ENCODE measurements around the gene LPCAT3. TPM values are rescaled to one million over a fixed set of nuclear protein-coding genes. Genes with fewer than 3 reads are reported as not detected.

Gene LPCAT3
- total and polyA plus RNA-seq, 4 donors: 41.9 to 96.5 (median 77.0) TPM

DNA sequence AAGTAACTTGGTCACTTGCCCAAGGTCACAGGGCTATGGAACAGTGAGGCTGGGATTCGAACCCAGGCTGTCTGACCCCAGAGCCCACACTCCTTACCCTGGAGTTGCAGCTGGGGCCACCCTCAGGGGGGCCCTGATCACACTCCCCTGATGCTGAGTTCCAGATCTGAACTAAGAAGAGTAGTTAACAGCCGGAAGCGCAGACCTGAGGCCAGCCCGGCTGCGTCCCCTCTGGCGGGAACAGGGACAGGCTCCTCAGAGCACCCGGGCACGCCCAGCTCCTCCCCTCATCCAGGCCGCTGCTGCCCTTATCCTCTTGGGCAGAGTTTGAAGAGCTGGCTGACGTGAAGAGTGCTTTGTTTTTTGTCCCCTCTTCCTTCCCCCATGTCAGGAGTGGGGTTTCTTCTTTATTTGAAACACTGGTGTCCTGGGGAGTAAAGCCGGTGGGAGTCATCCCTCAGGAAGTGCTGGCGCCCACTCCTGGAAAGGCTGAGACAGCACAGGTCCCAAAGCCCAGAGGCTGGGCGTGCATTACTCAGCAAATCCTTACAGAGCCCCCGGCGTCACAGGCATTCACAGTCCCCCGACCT lies 56.5 kb downstream of the LPCAT3 start:
- Histone ChIP-seq H3K27ac (ENCODE audit: low read depth in 1 of 2, low read length in 2 of 2) (peak overlapping the region; percentile 42 to 87), H3K27me3 (ENCODE audit: control insufficient read depth in 4 of 4, insufficient read depth in 4 of 4, low read length in 3 of 4) (no peaks in the 10 kb centered on the region), H3K9ac (ENCODE audit: low read depth in 1 of 2, low read length in 2 of 2) (peak overlapping the region; percentile 2 to 55), H3K9me3 (ENCODE audit: control insufficient read depth in 4 of 4, low read length in 3 of 4) (no peaks in the 10 kb centered on the region), H3K4me3 (ENCODE audit: low read depth in 1 of 3, low read length in 3 of 3) (no peak overlapping the region), H3K4me1 (ENCODE audit: control insufficient read depth in 4 of 4, insufficient read depth in 4 of 4, low read length in 3 of 4) (peaks cover 2 to 40% (median 17%) of the 10 kb centered on the region in 4 donors), H3K36me3 (ENCODE audit: control insufficient read depth in 4 of 4, insufficient read depth in 3 of 4, low read depth in 1 of 4, low read length in 3 of 4) (peaks cover 3 to 17% (median 10%) of the 10 kb centered on the region in 4 donors)
- peak; percentile 64 for DNase-seq (ENCODE audit: low spot score)
- TF ChIP-seq EGR1 (IDR thresholded peaks at IDR 0.05; ENCODE audit: low read depth in 2 of 2): no peak
- TF ChIP-seq RAD21 (IDR thresholded peaks at IDR 0.05): peak in 1 of 2 donors; percentile 31
- WGBS: 34% methylated on average over 16 of the region's 16 CpGs

DNA sequence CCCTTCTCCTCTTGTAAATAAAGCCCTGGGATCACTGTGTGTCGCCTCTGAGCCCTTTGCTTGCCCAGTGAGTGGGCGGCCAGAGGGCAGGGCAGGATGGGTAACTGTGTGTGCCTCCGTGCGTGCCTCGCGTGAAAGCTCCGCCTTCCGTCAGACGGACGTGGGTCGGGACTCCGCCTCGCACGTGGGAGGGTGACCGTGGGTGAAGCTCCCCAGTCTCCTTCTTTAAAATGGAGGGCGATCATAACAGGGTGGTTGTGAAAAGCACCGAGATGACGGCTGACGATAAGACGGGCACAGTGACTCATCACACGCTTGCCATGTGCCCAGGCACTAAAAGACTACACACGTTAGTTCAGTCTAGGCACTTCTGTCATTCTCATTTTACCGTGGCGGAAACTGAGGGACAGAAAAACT lies 57.0 kb downstream of the LPCAT3 start:
- 26% methylated on average over 24 of the region's 24 CpGs for WGBS
- no peak for DNase-seq (ENCODE audit: low spot score)
- peaks cover 2 to 40% (median 17%) of the 10 kb centered on the region in 4 donors for H3K4me1 ChIP-seq (ENCODE audit: control insufficient read depth in 4 of 4, insufficient read depth in 4 of 4, low read length in 3 of 4)
- H3K27ac ChIP-seq (ENCODE audit: low read depth in 1 of 2, low read length in 2 of 2): peak overlapping the region; percentile 42 to 87
- H3K36me3 ChIP-seq (ENCODE audit: control insufficient read depth in 4 of 4, insufficient read depth in 3 of 4, low read depth in 1 of 4, low read length in 3 of 4): peaks cover 3 to 14% (median 8%) of the 10 kb centered on the region in 4 donors
- no peaks in the 10 kb centered on the region for H3K9me3 ChIP-seq (ENCODE audit: control insufficient read depth in 4 of 4, low read length in 3 of 4)
- no peak for TF ChIP-seq RAD21 (IDR thresholded peaks at IDR 0.05)
- TF ChIP-seq RXRA (IDR thresholded peaks at IDR 0.05): peak; percentile 16 to 77
- TF ChIP-seq FOXA1 (IDR thresholded peaks at IDR 0.05): no peak
- TF ChIP-seq, protein P1, sequence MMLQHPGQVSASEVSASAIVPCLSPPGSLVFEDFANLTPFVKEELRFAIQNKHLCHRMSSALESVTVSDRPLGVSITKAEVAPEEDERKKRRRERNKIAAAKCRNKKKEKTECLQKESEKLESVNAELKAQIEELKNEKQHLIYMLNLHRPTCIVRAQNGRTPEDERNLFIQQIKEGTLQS (IDR thresholded peaks at IDR 0.05): no peak
- TF ChIP-seq EGR1 (IDR thresholded peaks at IDR 0.05; ENCODE audit: low read depth in 2 of 2): peak; percentile 95 to 99
- TF ChIP-seq FOXA2 (IDR thresholded peaks at IDR 0.05): peak; percentile 71
- TF ChIP-seq JUND (IDR thresholded peaks at IDR 0.05): peak in 1 of 2 donors; percentile 67
- TF ChIP-seq YY1 (IDR thresholded peaks at IDR 0.05): peak; percentile 67
- TF ChIP-seq, protein P2, sequence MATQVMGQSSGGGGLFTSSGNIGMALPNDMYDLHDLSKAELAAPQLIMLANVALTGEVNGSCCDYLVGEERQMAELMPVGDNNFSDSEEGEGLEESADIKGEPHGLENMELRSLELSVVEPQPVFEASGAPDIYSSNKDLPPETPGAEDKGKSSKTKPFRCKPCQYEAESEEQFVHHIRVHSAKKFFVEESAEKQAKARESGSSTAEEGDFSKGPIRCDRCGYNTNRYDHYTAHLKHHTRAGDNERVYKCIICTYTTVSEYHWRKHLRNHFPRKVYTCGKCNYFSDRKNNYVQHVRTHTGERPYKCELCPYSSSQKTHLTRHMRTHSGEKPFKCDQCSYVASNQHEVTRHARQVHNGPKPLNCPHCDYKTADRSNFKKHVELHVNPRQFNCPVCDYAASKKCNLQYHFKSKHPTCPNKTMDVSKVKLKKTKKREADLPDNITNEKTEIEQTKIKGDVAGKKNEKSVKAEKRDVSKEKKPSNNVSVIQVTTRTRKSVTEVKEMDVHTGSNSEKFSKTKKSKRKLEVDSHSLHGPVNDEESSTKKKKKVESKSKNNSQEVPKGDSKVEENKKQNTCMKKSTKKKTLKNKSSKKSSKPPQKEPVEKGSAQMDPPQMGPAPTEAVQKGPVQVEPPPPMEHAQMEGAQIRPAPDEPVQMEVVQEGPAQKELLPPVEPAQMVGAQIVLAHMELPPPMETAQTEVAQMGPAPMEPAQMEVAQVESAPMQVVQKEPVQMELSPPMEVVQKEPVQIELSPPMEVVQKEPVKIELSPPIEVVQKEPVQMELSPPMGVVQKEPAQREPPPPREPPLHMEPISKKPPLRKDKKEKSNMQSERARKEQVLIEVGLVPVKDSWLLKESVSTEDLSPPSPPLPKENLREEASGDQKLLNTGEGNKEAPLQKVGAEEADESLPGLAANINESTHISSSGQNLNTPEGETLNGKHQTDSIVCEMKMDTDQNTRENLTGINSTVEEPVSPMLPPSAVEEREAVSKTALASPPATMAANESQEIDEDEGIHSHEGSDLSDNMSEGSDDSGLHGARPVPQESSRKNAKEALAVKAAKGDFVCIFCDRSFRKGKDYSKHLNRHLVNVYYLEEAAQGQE (IDR thresholded peaks at IDR 0.05): peak; percentile 21
- TF ChIP-seq, protein P3, sequence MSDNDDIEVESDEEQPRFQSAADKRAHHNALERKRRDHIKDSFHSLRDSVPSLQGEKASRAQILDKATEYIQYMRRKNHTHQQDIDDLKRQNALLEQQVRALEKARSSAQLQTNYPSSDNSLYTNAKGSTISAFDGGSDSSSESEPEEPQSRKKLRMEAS (IDR thresholded peaks at IDR 0.05): peak; percentile 57
- TF ChIP-seq, protein P4, sequence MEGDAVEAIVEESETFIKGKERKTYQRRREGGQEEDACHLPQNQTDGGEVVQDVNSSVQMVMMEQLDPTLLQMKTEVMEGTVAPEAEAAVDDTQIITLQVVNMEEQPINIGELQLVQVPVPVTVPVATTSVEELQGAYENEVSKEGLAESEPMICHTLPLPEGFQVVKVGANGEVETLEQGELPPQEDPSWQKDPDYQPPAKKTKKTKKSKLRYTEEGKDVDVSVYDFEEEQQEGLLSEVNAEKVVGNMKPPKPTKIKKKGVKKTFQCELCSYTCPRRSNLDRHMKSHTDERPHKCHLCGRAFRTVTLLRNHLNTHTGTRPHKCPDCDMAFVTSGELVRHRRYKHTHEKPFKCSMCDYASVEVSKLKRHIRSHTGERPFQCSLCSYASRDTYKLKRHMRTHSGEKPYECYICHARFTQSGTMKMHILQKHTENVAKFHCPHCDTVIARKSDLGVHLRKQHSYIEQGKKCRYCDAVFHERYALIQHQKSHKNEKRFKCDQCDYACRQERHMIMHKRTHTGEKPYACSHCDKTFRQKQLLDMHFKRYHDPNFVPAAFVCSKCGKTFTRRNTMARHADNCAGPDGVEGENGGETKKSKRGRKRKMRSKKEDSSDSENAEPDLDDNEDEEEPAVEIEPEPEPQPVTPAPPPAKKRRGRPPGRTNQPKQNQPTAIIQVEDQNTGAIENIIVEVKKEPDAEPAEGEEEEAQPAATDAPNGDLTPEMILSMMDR (IDR thresholded peaks at IDR 0.05; ENCODE audit: low read depth, low read length, missing input control): no peak
- peak in 1 of 2 donors; percentile 63 for TF ChIP-seq HNF4A (conservative IDR thresholded peaks at IDR 0.05)
- TF ChIP-seq, protein P5, sequence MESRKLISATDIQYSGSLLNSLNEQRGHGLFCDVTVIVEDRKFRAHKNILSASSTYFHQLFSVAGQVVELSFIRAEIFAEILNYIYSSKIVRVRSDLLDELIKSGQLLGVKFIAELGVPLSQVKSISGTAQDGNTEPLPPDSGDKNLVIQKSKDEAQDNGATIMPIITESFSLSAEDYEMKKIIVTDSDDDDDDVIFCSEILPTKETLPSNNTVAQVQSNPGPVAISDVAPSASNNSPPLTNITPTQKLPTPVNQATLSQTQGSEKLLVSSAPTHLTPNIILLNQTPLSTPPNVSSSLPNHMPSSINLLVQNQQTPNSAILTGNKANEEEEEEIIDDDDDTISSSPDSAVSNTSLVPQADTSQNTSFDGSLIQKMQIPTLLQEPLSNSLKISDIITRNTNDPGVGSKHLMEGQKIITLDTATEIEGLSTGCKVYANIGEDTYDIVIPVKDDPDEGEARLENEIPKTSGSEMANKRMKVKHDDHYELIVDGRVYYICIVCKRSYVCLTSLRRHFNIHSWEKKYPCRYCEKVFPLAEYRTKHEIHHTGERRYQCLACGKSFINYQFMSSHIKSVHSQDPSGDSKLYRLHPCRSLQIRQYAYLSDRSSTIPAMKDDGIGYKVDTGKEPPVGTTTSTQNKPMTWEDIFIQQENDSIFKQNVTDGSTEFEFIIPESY (IDR thresholded peaks at IDR 0.05): no peak
- TF ChIP-seq HNF4G (IDR thresholded peaks at IDR 0.05): no peak
- TF ChIP-seq GABPA (IDR thresholded peaks at IDR 0.05 in 1 of 2, conservative IDR thresholded peaks at IDR 0.05 in 1 of 2): peak in 1 of 2 donors; percentile 24
- H3K4me3 ChIP-seq (ENCODE audit: low read depth in 1 of 3, low read length in 3 of 3): no peak overlapping the region
- no peaks in the 10 kb centered on the region for H3K27me3 ChIP-seq (ENCODE audit: control insufficient read depth in 4 of 4, insufficient read depth in 4 of 4, low read length in 3 of 4)
- H3K9ac ChIP-seq (ENCODE audit: low read depth in 1 of 2, low read length in 2 of 2): peak overlapping the region; percentile 2 to 55

Data from liver (tissue), 9 donors.